ENCODE data around the gene ARHGAP30. TPM values are rescaled to one million over a fixed set of nuclear protein-coding genes. Genes with fewer than 3 reads are reported as not detected.

ARHGAP30 gene
- total and polyA plus RNA-seq, 4 experiments from 2014 or later = 63.4 to 226 (median 218) TPM

DNA sequence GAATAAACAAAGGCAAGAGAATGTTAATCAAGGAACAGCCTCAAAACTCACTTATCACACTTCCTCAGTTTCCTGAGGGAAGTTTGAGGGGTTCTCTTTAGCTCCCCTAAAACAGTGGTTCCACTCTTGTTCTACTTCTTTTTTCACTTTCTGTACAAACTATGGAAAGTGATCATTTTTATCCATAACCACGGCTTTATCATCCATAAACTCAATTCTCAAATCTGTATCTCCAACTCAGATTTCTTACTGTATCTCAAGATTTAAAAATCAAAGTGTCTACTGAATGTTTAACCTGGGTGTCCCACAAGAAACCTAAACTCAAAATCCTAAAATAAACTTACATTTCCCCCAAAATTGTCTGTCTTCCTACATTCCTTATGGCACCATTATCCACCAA lies 44.2 kb upstream of the ARHGAP30 start:
- Mint-ChIP-seq H3K9me3 (no peaks in the 10 kb centered on the region), H3K4me3 (peak overlapping the region in 1 of 8 donors; percentile 5), H3K36me3 (peaks cover 4 to 35% of the 10 kb centered on the region in 2 donors), H3K27ac (peak overlapping the region in 6 of 7 donors; percentile 3 to 40 (median 14)), H3K4me1 (peaks cover 37 to 71% (median 54%) of the 10 kb centered on the region in 4 donors), H3K27me3 (no peaks in the 10 kb centered on the region)
- intact Hi-C loops (cut with micrococcal nuclease) = no loop called here
- no peaks in the 10 kb centered on the region for H3K27me3 ChIP-seq (ENCODE audit: insufficient read depth, low read length)
- peaks cover 3% of the 10 kb centered on the region for H3K36me3 ChIP-seq (ENCODE audit: insufficient read depth, low read length)
- H3K4me1 ChIP-seq (ENCODE audit: insufficient read depth, low read length) = peaks cover 58% of the 10 kb centered on the region
- POLR2A ChIA-PET (ENCODE audit: partially characterized antibody) = no interaction called here
- CTCF ChIA-PET (ENCODE audit: partially characterized antibody) = no interaction called here
- H3K9me3 ChIP-seq (ENCODE audit: control insufficient read depth in 1 of 2, low read length in 2 of 2) = no peaks in the 10 kb centered on the region
- no peak for DNase-seq
- H3K27ac ChIP-seq (ENCODE audit: low read depth, low read length) = no peak overlapping the region
- H3K4me3 ChIP-seq (ENCODE audit: low read length in 2 of 2) = no peak overlapping the region

- no peaks in the 10 kb centered on the region for H3K27me3 Mint-ChIP-seq
- DNase-seq = no peak
- intact Hi-C loops (cut with micrococcal nuclease) = no loop called here
- peaks cover 4 to 32% of the 10 kb centered on the region in 2 donors for H3K36me3 Mint-ChIP-seq
- no peaks in the 10 kb centered on the region for H3K9me3 Mint-ChIP-seq
- no peak overlapping the region for H3K4me3 ChIP-seq (ENCODE audit: low read length in 2 of 2)
- POLR2A ChIA-PET (ENCODE audit: partially characterized antibody) = interaction anchor here (0.9 to 1.4 kb wide), 3 partner anchors 14 to 42 kb away, joined by 3 to 4 read pairs (median 3); partner anchors contain the start of genes DEDD, KLHDC9 and UFC1
- H3K36me3 ChIP-seq (ENCODE audit: insufficient read depth, low read length) = peaks cover 3% of the 10 kb centered on the region
- peaks cover 43% of the 10 kb centered on the region for H3K4me1 ChIP-seq (ENCODE audit: insufficient read depth, low read length)
- CTCF ChIA-PET (ENCODE audit: partially characterized antibody) = interaction anchor here (1.0 kb wide), 1 partner anchor 14 kb away, joined by 3 read pairs; no protein-coding TSS in a partner anchor
- no peaks in the 10 kb centered on the region for H3K27me3 ChIP-seq (ENCODE audit: insufficient read depth, low read length)
- H3K27ac ChIP-seq (ENCODE audit: low read depth, low read length) = no peak overlapping the region
- H3K4me1 Mint-ChIP-seq = peaks cover 35 to 53% (median 42%) of the 10 kb centered on the region in 4 donors
- no peak overlapping the region for H3K4me3 Mint-ChIP-seq
- peak overlapping the region in 3 of 7 donors; percentile 22 to 67 (median 54) for H3K27ac Mint-ChIP-seq
- H3K9me3 ChIP-seq (ENCODE audit: control insufficient read depth in 1 of 2, low read length in 2 of 2) = no peaks in the 10 kb centered on the region
Observed at GRCh38 chr1:161111527-161111926, 41.8 kb upstream of the ARHGAP30 start.

- POLR2A ChIA-PET (ENCODE audit: partially characterized antibody) = no interaction called here
- peaks cover 0 to under 1% (median 0%) of the 10 kb centered on the region in 8 donors for H3K9me3 Mint-ChIP-seq
- H3K27ac ChIP-seq (ENCODE audit: low read depth, low read length) = no peak overlapping the region
- no peaks in the 10 kb centered on the region for H3K27me3 Mint-ChIP-seq
- no peaks in the 10 kb centered on the region for H3K9me3 ChIP-seq (ENCODE audit: control insufficient read depth in 1 of 2, low read length in 2 of 2)
- no peaks in the 10 kb centered on the region for H3K27me3 ChIP-seq (ENCODE audit: insufficient read depth, low read length)
- H3K36me3 ChIP-seq (ENCODE audit: insufficient read depth, low read length) = peaks cover 3% of the 10 kb centered on the region
- intact Hi-C loops (cut with micrococcal nuclease) = no loop called here
- H3K4me3 Mint-ChIP-seq = no peak overlapping the region
- H3K4me1 ChIP-seq (ENCODE audit: insufficient read depth, low read length) = peaks cover 39% of the 10 kb centered on the region
- H3K36me3 Mint-ChIP-seq = peaks cover 8 to 33% of the 10 kb centered on the region in 2 donors
- H3K27ac Mint-ChIP-seq = peak overlapping the region in 1 of 7 donors; percentile 67
- peaks cover 34 to 53% (median 42%) of the 10 kb centered on the region in 4 donors for H3K4me1 Mint-ChIP-seq
- DNase-seq = no peak
- no peak overlapping the region for H3K4me3 ChIP-seq (ENCODE audit: low read length in 2 of 2)
- CTCF ChIA-PET (ENCODE audit: partially characterized antibody) = no interaction called here
Observed at GRCh38 chr1:161111117-161111516, 41.4 kb upstream of the ARHGAP30 start.

DNA sequence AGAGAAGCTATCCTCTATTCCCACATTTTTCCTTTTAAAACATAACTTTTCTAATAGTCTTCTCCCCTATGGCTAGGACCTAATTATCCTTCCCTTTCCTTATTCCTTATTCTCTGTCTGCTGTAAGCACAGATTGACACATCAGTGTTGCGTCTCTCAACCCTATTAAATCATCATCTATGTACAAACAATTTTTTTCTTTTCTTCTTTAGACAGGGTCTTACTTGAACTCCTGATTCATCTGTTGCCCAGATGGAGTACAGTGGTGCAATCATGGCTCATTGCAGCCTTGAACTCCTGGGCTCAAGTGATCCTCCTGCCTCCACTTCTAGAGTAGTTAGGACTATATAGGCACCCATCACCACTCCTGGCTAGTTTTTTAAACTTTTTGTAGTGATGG lies 36.7 kb upstream of the ARHGAP30 start:
- Mint-ChIP-seq H3K9me3 (peaks cover 0 to 2% (median 0%) of the 10 kb centered on the region in 8 donors), H3K36me3 (peaks cover 8 to 29% of the 10 kb centered on the region in 2 donors), H3K27me3 (no peaks in the 10 kb centered on the region), H3K27ac (peak overlapping the region in 5 of 7 donors; percentile 8 to 50 (median 47)), H3K4me1 (peaks cover 13 to 27% (median 17%) of the 10 kb centered on the region in 4 donors), H3K4me3 (no peak overlapping the region)
- Histone ChIP-seq H3K27ac (ENCODE audit: low read depth, low read length) (no peak overlapping the region), H3K4me3 (ENCODE audit: low read length in 2 of 2) (no peak overlapping the region), H3K4me1 (ENCODE audit: insufficient read depth, low read length) (no peaks in the 10 kb centered on the region), H3K9me3 (ENCODE audit: control insufficient read depth in 1 of 2, low read length in 2 of 2) (no peaks in the 10 kb centered on the region), H3K36me3 (ENCODE audit: insufficient read depth, low read length) (peaks cover 19% of the 10 kb centered on the region), H3K27me3 (ENCODE audit: insufficient read depth, low read length) (no peaks in the 10 kb centered on the region)
- no peak for DNase-seq
- POLR2A ChIA-PET (ENCODE audit: partially characterized antibody) = interaction anchor here (1.1 kb wide), 1 partner anchor 11 kb away, joined by 3 read pairs; the partner anchor contains the start of gene PFDN2
- CTCF ChIA-PET (ENCODE audit: partially characterized antibody) = no interaction called here
- intact Hi-C loops (cut with micrococcal nuclease) = no loop called here

GRCh38 chr1:161100556-161100955 lies 30.9 kb upstream of the ARHGAP30 start:
- H3K4me3 ChIP-seq (ENCODE audit: low read length in 2 of 2) = no peak overlapping the region
- DNase-seq = no peak
- intact Hi-C loops (cut with micrococcal nuclease) = no loop called here
- no peaks in the 10 kb centered on the region for H3K9me3 ChIP-seq (ENCODE audit: control insufficient read depth in 1 of 2, low read length in 2 of 2)
- H3K4me3 Mint-ChIP-seq = peak overlapping the region in 3 of 8 donors; percentile 25 to 44 (median 26)
- peak overlapping the region in 2 of 7 donors; percentile 29 to 83 for H3K27ac Mint-ChIP-seq
- ChIA-PET POLR2A (ENCODE audit: partially characterized antibody) (interaction anchor here (1.3 to 7.0 kb wide), 5 partner anchors 17 to 263 kb away, joined by 3 to 128 read pairs (median 71); partner anchors contain the start of genes ARHGAP30, NIT1, PFDN2 and TSTD1), CTCF (ENCODE audit: partially characterized antibody) (interaction anchor here (1.0 to 9.8 kb wide), 8 partner anchors 7 to 103 kb away, joined by 3 to 175 read pairs (median 10); partner anchors contain the start of genes ARHGAP30, NECTIN4 and TSTD1)
- H3K27me3 Mint-ChIP-seq = peaks cover 0 to 2% of the 10 kb centered on the region in 2 donors
- peaks cover 25% of the 10 kb centered on the region for H3K36me3 ChIP-seq (ENCODE audit: insufficient read depth, low read length)
- H3K36me3 Mint-ChIP-seq = peaks cover 13 to 42% of the 10 kb centered on the region in 2 donors
- no peak overlapping the region for H3K27ac ChIP-seq (ENCODE audit: low read depth, low read length)
- peaks cover 17 to 38% (median 24%) of the 10 kb centered on the region in 4 donors for H3K4me1 Mint-ChIP-seq
- H3K9me3 Mint-ChIP-seq = peaks cover 0 to 19% (median 3%) of the 10 kb centered on the region in 8 donors
- no peaks in the 10 kb centered on the region for H3K27me3 ChIP-seq (ENCODE audit: insufficient read depth, low read length)
- H3K4me1 ChIP-seq (ENCODE audit: insufficient read depth, low read length) = peaks cover 22% of the 10 kb centered on the region

DNA sequence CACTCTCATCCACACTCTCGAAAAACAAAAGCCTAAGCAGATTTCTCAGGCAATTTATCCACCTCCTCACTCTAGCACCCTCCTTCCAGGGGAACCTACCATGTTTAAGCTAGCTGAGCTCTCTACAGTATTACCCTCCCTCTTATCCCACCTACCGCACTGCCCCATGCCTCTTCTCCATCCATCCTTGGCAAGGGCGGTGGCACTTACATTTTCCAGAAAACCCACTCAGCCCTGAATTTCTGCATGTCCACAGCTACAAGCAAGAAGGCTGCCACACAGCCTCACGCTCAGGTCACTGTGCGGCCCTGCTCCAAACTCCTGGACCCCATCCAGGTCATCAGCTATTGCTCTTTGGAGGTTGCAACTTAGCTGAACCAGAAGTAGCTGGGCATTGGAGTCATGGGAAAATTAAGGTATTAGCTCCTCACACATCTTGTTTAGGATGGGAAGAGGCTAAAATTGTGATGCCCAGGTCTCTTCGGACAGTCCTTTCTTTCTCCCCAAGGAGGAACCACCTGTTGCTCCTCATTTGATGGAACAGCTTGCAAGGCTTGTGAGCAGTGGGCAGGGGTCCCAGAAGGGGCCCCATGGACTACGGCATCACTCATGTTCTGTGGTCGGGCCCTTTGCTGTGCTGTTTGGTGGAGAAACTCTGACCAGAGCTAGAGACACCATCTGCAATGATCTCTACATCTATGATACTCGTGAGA lies 29.6 kb upstream of the ARHGAP30 start:
- Mint-ChIP-seq H3K4me1 (peaks cover 14 to 31% (median 22%) of the 10 kb centered on the region in 4 donors), H3K36me3 (peaks cover 13 to 42% of the 10 kb centered on the region in 2 donors), H3K9me3 (peaks cover 0 to 19% (median 3%) of the 10 kb centered on the region in 8 donors), H3K4me3 (peak overlapping the region; percentile 59 to 82 (median 72)), H3K27me3 (peaks cover 0 to 2% of the 10 kb centered on the region in 2 donors), H3K27ac (peak overlapping the region; percentile 53 to 84 (median 69))
- Histone ChIP-seq H3K27me3 (ENCODE audit: insufficient read depth, low read length) (no peaks in the 10 kb centered on the region), H3K27ac (ENCODE audit: low read depth, low read length) (no peak overlapping the region), H3K4me1 (ENCODE audit: insufficient read depth, low read length) (peaks cover 22% of the 10 kb centered on the region), H3K4me3 (ENCODE audit: low read length in 2 of 2) (no peak overlapping the region), H3K36me3 (ENCODE audit: insufficient read depth, low read length) (peaks cover 25% of the 10 kb centered on the region), H3K9me3 (ENCODE audit: control insufficient read depth in 1 of 2, low read length in 2 of 2) (no peaks in the 10 kb centered on the region)
- ChIA-PET POLR2A (ENCODE audit: partially characterized antibody) (interaction anchor here (1.1 to 7.0 kb wide), 9 partner anchors 18 to 108 kb away, joined by 3 to 128 read pairs (median 17); partner anchors contain the start of genes ARHGAP30, F11R, NIT1 and PFDN2), CTCF (ENCODE audit: partially characterized antibody) (interaction anchor here (0.6 to 9.8 kb wide), 19 partner anchors 9 to 275 kb away, joined by 3 to 175 read pairs (median 9); partner anchors contain the start of genes ARHGAP30, F11R, NECTIN4 and NIT1)
- DNase-seq = no peak
- intact Hi-C loops (cut with micrococcal nuclease) = loop anchor here (5.0 kb wide), 2 partner anchors 262 to 372 kb away; no protein-coding TSS in a partner anchor

Data from CD4-positive, alpha-beta memory T cell (primary cell).